Neural cell (in vitro differentiated cells): ENCODE results near the gene CADM1.

Source experiments
- CTCF ChIP-seq: fragments of 450-650 bp; IDR thresholded peaks from 2 replicates; pipeline ENCODE4 v1.5.1; 2014; ENCODE audit warnings: antibody characterized with exemption, mild to moderate bottlenecking, moderate library complexity; ENCODE audit not compliant: poor library complexity, severe bottlenecking
- EP300 ChIP-seq: fragments of 450-650 bp; conservative IDR thresholded peaks from 2 replicates; pipeline ENCODE4 v1.6.1; 2014; ENCODE audit warnings: antibody characterized with exemption, mild to moderate bottlenecking, moderate library complexity; ENCODE audit not compliant: poor library complexity, severe bottlenecking
- EZH2 ChIP-seq: fragments of 200-600, 300-800 bp; shearing (Covaris generic), sonication (generic); IDR thresholded peaks from 2 replicates; pipeline ENCODE4 v1.6.1; 2014; ENCODE audit warnings: antibody characterized with exemption, low read length, borderline replicate concordance, mild to moderate bottlenecking; ENCODE audit not compliant: insufficient read depth, poor library complexity, severe bottlenecking
- MXI1 ChIP-seq: fragments of 450-650 bp; conservative IDR thresholded peaks from 2 replicates; pipeline ENCODE4 v1.6.1; 2014; ENCODE audit warnings: antibody characterized with exemption, mild to moderate bottlenecking; ENCODE audit not compliant: poor library complexity, severe bottlenecking
- POLR2AphosphoS5 ChIP-seq: IDR thresholded peaks from 2 replicates; pipeline ENCODE4 v1.6.1; 2012
- REST ChIP-seq: IDR thresholded peaks from 2 replicates; pipeline ENCODE4 v1.6.1; 2012; ENCODE audit warnings: borderline replicate concordance
- TAF1 ChIP-seq: IDR thresholded peaks from 2 replicates; pipeline ENCODE4 v1.6.1; 2012; ENCODE audit warnings: low read depth

- TF ChIP-seq CTCF (no peak), REST (no peak), POLR2AphosphoS5 (no peak), MXI1 (no peak), EZH2 (no peak), TAF1 (no peak), EP300 (no peak)
Measured at GRCh38 chr11:115168686-115169085, 335.5 kb downstream of the CADM1 start.
